ENCODE measurements around the gene ACOX1.

The ACOX1 gene

GRCh38 chr17:75978938-75979704 lies at the start of gene ACOX1, which contains the start of gene TEN1:
Gene ACOX1, minus strand, starts transcription at chr17:75979166. Its CDS starts 93 bp downstream, at chr17:75979073.
Gene TEN1, plus strand, starts transcription at chr17:75979240. Its CDS starts 6,953 bp downstream, at chr17:75986193.
- Histone ChIP-seq H3K4me3 (ENCODE audit: low read depth in 1 of 2, low read length in 2 of 2) (peak within 1 kb of the TSS; percentile 77 to 83), H3K4me1 (ENCODE audit: control insufficient read depth in 1 of 2, insufficient read depth in 2 of 2, low read length in 2 of 2) (peaks cover 19 to 21% of the 10 kb centered on the region in 2 donors), H3K9ac (ENCODE audit: low read depth in 1 of 2, low read length in 2 of 2) (peak within 1 kb of the TSS; percentile 97 to 99), H3K9me3 (ENCODE audit: control insufficient read depth in 1 of 2, low read length in 2 of 2) (no peaks in the 10 kb centered on the region), H3K27ac (ENCODE audit: low read depth, low read length) (peak within 1 kb of the TSS; percentile 98), H3K36me3 (ENCODE audit: control insufficient read depth in 1 of 2, insufficient read depth in 2 of 2, low read length in 2 of 2) (peaks cover 3 to 5% of the 10 kb centered on the region in 2 donors), H3K27me3 (ENCODE audit: control insufficient read depth in 1 of 2, insufficient read depth in 2 of 2, low read length in 2 of 2) (no peaks in the 10 kb centered on the region)

DNA sequence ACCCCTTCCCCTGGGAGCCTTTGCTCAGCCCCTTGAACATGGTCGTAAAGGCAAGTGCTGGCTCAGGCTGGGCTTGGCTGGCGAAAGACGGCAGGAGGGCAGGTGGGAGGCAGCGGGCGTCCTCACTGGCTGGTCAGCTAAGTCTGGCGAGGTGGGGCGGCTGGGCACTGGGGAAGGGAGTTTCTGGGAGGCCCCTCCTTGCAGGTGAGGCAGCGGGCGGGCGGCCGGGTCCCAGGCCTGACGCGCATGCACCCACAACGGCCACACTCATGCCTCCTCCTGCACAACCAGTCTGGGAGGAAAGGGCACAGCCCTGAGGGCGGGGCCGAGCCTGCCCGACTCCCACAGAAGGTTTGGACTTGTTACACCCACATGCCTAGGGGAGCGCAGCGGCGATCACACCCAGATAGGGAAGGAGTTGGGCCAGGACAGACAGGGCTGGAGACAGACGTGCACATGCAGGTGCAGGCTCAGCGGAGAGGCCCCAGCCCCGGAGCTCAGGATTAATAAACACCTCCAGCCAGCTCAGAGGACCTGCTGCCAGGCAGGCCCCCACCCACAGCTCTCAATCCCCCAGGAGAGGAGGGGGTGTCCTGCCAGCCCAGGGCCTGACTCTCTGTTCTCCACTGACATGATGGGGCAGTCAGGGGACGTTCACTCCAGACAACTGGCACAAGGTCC lies 48.3 kb upstream of the ACOX1 start, which contains the start of gene EVPL:
Gene EVPL (minus strand): TSS at position 148 of the 681 bp plus-strand sequence. CDS start 108 bp downstream, at position 40.
- peak within 1 kb of the TSS; percentile 52 to 58 for H3K4me3 ChIP-seq (ENCODE audit: low read depth in 1 of 2, low read length in 2 of 2)

DNA sequence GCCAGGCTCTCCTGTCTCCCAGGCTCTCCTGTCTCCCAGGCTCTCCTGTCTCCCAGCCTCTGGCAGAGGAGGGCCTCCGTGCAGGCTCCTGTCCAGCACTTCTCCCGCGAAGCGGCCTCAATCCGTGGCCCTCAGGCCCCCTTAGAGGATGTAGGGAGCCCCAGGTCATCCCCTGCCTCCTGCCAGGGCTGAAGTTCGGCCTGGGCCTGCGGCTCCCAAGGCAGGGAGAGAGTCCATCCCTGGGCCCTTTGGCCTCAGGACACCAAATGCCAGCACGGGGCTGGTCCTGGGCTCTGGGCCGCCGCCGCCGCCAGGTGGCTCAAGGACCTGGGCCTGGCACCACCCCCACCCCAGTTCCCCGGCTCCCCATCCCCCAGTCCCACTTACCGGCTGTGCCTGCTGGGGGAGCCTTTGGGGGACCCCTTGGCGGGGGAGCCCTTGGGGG lies 47.8 kb upstream of the ACOX1 start:
- H3K36me3 ChIP-seq (ENCODE audit: control insufficient read depth in 1 of 2, insufficient read depth in 2 of 2, low read length in 2 of 2), result peaks cover 0 to 9% of the 10 kb centered on the region in 2 donors
- peak overlapping the region; percentile 52 to 58 for H3K4me3 ChIP-seq (ENCODE audit: low read depth in 1 of 2, low read length in 2 of 2)
- peaks cover 0 to 3% of the 10 kb centered on the region in 2 donors for H3K27me3 ChIP-seq (ENCODE audit: control insufficient read depth in 1 of 2, insufficient read depth in 2 of 2, low read length in 2 of 2)
- H3K9me3 ChIP-seq (ENCODE audit: control insufficient read depth in 1 of 2, low read length in 2 of 2), result no peaks in the 10 kb centered on the region
- H3K27ac ChIP-seq (ENCODE audit: low read depth, low read length), result peak overlapping the region; percentile 20
- H3K9ac ChIP-seq (ENCODE audit: low read depth in 1 of 2, low read length in 2 of 2), result peak overlapping the region in 1 of 2 donors; percentile 63
- H3K4me1 ChIP-seq (ENCODE audit: control insufficient read depth in 1 of 2, insufficient read depth in 2 of 2, low read length in 2 of 2), result peaks cover 5 to 32% of the 10 kb centered on the region in 2 donors

More for the DNA sequence above, 48.3 kb upstream of the ACOX1 start, which contains the start of gene EVPL:
- Histone ChIP-seq H3K36me3 (ENCODE audit: control insufficient read depth in 1 of 2, insufficient read depth in 2 of 2, low read length in 2 of 2) (peaks cover 0 to 9% of the 10 kb centered on the region in 2 donors), H3K9me3 (ENCODE audit: control insufficient read depth in 1 of 2, low read length in 2 of 2) (no peaks in the 10 kb centered on the region), H3K4me1 (ENCODE audit: control insufficient read depth in 1 of 2, insufficient read depth in 2 of 2, low read length in 2 of 2) (peaks cover 8 to 35% of the 10 kb centered on the region in 2 donors), H3K27ac (ENCODE audit: low read depth, low read length) (peak within 1 kb of the TSS; percentile 32), H3K9ac (ENCODE audit: low read depth in 1 of 2, low read length in 2 of 2) (peak within 1 kb of the TSS in 1 of 2 donors; percentile 63), H3K27me3 (ENCODE audit: control insufficient read depth in 1 of 2, insufficient read depth in 2 of 2, low read length in 2 of 2) (peaks cover 0 to 3% of the 10 kb centered on the region in 2 donors)

GRCh38 chr17:76025294-76025693 lies 46.3 kb upstream of the ACOX1 start:
- Histone ChIP-seq H3K9ac (ENCODE audit: low read depth in 1 of 2, low read length in 2 of 2) (no peak overlapping the region), H3K9me3 (ENCODE audit: control insufficient read depth in 1 of 2, low read length in 2 of 2) (no peaks in the 10 kb centered on the region), H3K27me3 (ENCODE audit: control insufficient read depth in 1 of 2, insufficient read depth in 2 of 2, low read length in 2 of 2) (peaks cover 0 to 3% of the 10 kb centered on the region in 2 donors), H3K27ac (ENCODE audit: low read depth, low read length) (no peak overlapping the region), H3K4me3 (ENCODE audit: low read depth in 1 of 2, low read length in 2 of 2) (peak overlapping the region in 1 of 2 donors; percentile 28), H3K36me3 (ENCODE audit: control insufficient read depth in 1 of 2, insufficient read depth in 2 of 2, low read length in 2 of 2) (peaks cover 0 to 9% of the 10 kb centered on the region in 2 donors), H3K4me1 (ENCODE audit: control insufficient read depth in 1 of 2, insufficient read depth in 2 of 2, low read length in 2 of 2) (peaks cover 5 to 32% of the 10 kb centered on the region in 2 donors)

DNA sequence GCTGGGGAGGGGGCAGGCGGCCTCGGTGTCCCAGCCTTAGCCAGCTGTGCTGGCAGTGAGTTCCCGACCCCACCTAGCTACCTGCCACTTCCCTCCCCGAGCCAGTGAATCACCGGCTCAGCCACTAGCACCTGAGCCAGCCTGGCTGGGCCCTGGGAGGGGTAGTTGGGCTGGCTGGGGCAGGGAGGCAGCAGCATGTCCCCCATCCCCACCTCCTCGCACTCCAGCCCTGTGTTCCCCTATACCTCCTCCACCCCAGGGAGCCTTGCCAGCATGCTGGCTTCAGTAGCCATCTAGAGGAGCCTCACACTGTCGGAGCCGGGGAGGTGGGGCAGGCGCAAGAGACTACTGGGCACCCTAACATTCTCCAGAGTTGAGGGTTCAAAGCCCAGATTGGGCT lies 45.4 kb upstream of the ACOX1 start:
- H3K9ac ChIP-seq (ENCODE audit: low read depth in 1 of 2, low read length in 2 of 2), result no peak overlapping the region
- peaks cover 0 to 13% of the 10 kb centered on the region in 2 donors for H3K36me3 ChIP-seq (ENCODE audit: control insufficient read depth in 1 of 2, insufficient read depth in 2 of 2, low read length in 2 of 2)
- no peak overlapping the region for H3K27ac ChIP-seq (ENCODE audit: low read depth, low read length)
- no peaks in the 10 kb centered on the region for H3K9me3 ChIP-seq (ENCODE audit: control insufficient read depth in 1 of 2, low read length in 2 of 2)
- no peak overlapping the region for H3K4me3 ChIP-seq (ENCODE audit: low read depth in 1 of 2, low read length in 2 of 2)
- peaks cover 0 to under 1% of the 10 kb centered on the region in 2 donors for H3K27me3 ChIP-seq (ENCODE audit: control insufficient read depth in 1 of 2, insufficient read depth in 2 of 2, low read length in 2 of 2)
- peaks cover 0 to 25% of the 10 kb centered on the region in 2 donors for H3K4me1 ChIP-seq (ENCODE audit: control insufficient read depth in 1 of 2, insufficient read depth in 2 of 2, low read length in 2 of 2)

DNA sequence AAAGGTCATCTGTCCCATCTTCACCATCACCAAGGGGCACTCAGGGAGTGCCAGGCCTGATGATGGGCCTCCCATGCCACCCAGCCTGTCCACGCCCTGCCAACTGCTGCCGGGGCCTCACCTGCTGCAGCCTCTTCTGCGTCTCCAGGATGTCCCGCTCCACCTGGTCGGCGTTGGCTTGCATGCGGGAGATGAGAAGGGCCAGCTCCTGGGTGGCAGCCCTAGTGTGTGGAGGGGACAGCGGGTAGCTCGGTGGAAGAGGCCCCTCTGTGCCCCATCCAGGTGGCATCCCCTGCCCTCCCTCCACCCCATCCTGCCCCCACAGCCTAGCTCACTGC lies 44.9 kb upstream of the ACOX1 start:
- Histone ChIP-seq H3K9ac (ENCODE audit: low read depth in 1 of 2, low read length in 2 of 2) (no peak overlapping the region), H3K9me3 (ENCODE audit: control insufficient read depth in 1 of 2, low read length in 2 of 2) (no peaks in the 10 kb centered on the region), H3K27ac (ENCODE audit: low read depth, low read length) (no peak overlapping the region), H3K4me3 (ENCODE audit: low read depth in 1 of 2, low read length in 2 of 2) (no peak overlapping the region), H3K36me3 (ENCODE audit: control insufficient read depth in 1 of 2, insufficient read depth in 2 of 2, low read length in 2 of 2) (peaks cover 0 to 13% of the 10 kb centered on the region in 2 donors), H3K27me3 (ENCODE audit: control insufficient read depth in 1 of 2, insufficient read depth in 2 of 2, low read length in 2 of 2) (no peaks in the 10 kb centered on the region), H3K4me1 (ENCODE audit: control insufficient read depth in 1 of 2, insufficient read depth in 2 of 2, low read length in 2 of 2) (peaks cover 0 to 24% of the 10 kb centered on the region in 2 donors)

DNA sequence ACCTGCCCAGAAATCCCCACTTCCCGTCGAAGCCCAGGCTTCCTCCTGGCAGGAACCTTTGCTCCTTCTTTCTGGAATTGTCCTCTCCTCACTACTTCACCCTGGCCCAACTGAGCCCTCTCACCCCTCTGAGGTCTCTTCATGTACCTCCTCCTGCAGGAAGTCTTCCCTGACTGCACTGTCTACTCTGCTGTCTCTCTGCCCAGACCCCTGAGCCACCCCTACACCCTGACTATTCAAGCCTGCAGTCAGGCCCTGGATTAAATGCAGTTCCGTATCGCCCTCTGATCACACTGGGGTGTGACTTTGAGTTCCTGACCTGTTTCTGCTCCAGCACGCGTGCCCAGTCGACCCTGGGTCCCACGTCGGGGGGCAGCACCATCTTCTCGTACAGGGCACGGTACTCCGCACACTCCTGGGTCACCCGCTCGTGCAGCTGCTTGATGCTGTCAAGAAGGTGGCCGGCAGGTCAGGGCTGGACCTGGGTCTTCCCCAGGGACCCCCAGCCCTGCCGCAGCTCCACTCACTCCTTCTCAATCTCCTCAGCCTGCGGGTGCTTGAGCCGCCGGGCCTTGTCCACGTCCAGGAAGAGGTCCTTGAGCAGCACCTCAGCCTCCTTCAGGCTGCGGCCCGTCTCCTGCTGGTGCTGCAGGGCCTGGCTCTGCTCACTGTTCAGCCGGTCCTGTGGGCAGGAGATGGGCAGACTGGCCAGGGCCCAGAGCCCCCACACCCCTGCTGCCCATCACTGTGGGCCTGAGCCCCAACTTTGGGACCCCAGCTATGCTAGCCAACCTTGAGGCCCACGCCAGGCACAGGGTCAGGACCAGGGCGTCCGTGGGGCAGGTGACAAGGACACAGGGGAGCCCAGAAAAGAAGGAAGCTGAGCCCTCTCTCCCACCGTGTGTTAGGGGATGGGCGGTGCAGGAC lies 44.3 kb upstream of the ACOX1 start:
- Histone ChIP-seq H3K27me3 (ENCODE audit: control insufficient read depth in 1 of 2, insufficient read depth in 2 of 2, low read length in 2 of 2) (no peaks in the 10 kb centered on the region), H3K36me3 (ENCODE audit: control insufficient read depth in 1 of 2, insufficient read depth in 2 of 2, low read length in 2 of 2) (peaks cover 0 to 16% of the 10 kb centered on the region in 2 donors), H3K9ac (ENCODE audit: low read depth in 1 of 2, low read length in 2 of 2) (no peak overlapping the region), H3K4me1 (ENCODE audit: control insufficient read depth in 1 of 2, insufficient read depth in 2 of 2, low read length in 2 of 2) (peaks cover 0 to 18% of the 10 kb centered on the region in 2 donors), H3K27ac (ENCODE audit: low read depth, low read length) (no peak overlapping the region), H3K4me3 (ENCODE audit: low read depth in 1 of 2, low read length in 2 of 2) (no peak overlapping the region), H3K9me3 (ENCODE audit: control insufficient read depth in 1 of 2, low read length in 2 of 2) (no peaks in the 10 kb centered on the region)

DNA sequence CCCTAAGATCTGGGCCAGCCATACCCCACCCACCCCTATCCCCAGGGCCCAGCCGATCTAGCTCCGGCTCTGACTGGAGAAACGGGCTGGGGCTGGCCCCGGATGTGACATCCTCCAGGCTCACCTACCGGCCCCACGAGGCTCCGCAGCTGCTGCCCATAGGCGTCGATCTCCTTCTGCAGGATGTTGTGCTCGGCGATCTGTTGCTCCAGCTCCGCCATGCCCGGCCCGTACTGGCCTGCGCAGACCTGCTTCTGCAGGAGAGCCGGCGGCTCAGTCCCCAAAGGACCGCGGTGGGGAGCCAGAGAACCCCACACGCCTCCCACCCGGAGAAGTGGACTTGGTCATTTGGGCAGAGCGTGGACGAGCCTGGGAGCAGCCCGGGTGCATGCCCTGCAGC lies 43.3 kb upstream of the ACOX1 start:
- Histone ChIP-seq H3K4me1 (ENCODE audit: control insufficient read depth in 1 of 2, insufficient read depth in 2 of 2, low read length in 2 of 2) (peaks cover 0 to 11% of the 10 kb centered on the region in 2 donors), H3K9ac (ENCODE audit: low read depth in 1 of 2, low read length in 2 of 2) (no peak overlapping the region), H3K36me3 (ENCODE audit: control insufficient read depth in 1 of 2, insufficient read depth in 2 of 2, low read length in 2 of 2) (peaks cover 0 to 18% of the 10 kb centered on the region in 2 donors), H3K27me3 (ENCODE audit: control insufficient read depth in 1 of 2, insufficient read depth in 2 of 2, low read length in 2 of 2) (no peaks in the 10 kb centered on the region), H3K4me3 (ENCODE audit: low read depth in 1 of 2, low read length in 2 of 2) (no peak overlapping the region), H3K27ac (ENCODE audit: low read depth, low read length) (no peak overlapping the region), H3K9me3 (ENCODE audit: control insufficient read depth in 1 of 2, low read length in 2 of 2) (no peaks in the 10 kb centered on the region)

DNA sequence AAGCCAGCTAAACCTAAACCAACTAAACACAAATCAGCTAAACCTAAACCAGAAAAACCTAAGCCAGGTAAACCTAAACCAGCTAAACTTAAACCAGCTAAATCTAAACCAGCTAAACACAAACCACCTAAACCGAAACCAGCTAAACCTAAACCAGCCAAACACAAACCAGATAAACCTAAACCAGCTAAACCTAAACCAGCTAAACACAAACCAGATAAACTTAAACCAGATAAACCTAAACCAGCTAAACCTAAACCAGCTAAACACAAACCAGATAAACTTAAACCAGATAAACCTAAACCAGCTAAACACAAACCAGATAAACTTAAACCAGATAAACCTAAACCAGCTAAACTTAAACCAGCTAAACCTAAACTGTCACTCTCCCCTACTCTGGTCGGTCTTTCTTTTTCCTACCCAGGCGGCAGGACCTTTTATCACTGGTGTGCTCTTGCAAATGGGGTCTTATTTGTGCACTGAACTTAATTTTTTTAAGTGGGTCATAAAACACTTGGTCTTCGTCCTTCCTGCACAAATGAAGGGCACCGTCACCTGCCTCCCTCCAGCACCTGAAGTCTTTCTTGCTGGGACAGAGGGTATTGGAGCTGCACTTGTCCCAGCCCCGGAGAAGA lies 41.0 kb upstream of the ACOX1 start:
- Histone ChIP-seq H3K4me3 (ENCODE audit: low read depth in 1 of 2, low read length in 2 of 2) (no peak overlapping the region), H3K9me3 (ENCODE audit: control insufficient read depth in 1 of 2, low read length in 2 of 2) (no peaks in the 10 kb centered on the region), H3K9ac (ENCODE audit: low read depth in 1 of 2, low read length in 2 of 2) (no peak overlapping the region), H3K27ac (ENCODE audit: low read depth, low read length) (no peak overlapping the region), H3K27me3 (ENCODE audit: control insufficient read depth in 1 of 2, insufficient read depth in 2 of 2, low read length in 2 of 2) (no peaks in the 10 kb centered on the region), H3K36me3 (ENCODE audit: control insufficient read depth in 1 of 2, insufficient read depth in 2 of 2, low read length in 2 of 2) (peaks cover 0 to 19% of the 10 kb centered on the region in 2 donors), H3K4me1 (ENCODE audit: control insufficient read depth in 1 of 2, insufficient read depth in 2 of 2, low read length in 2 of 2) (peaks cover 0 to 4% of the 10 kb centered on the region in 2 donors)
